Breast epithelium (tissue), 4 donors: ENCODE data around the gene ADGRG1. TPM values are rescaled to one million over a fixed set of nuclear protein-coding genes. Genes with fewer than 3 reads are reported as not detected.

Experiments used
- DNase-seq, 2 donors: peaks; one replicate each; pipeline ENCODE4 v3.0.0-alpha.2; 2019; ENCODE audit warnings: low spot score in 2 of 2
- H3K27ac ChIP-seq, 2 donors: fragments of 200-600 bp; sonication (generic) in 1 of 2; one replicate each; pipeline ENCODE4 v1.5.1; 2016 to 2019; ENCODE audit warnings: mild to moderate bottlenecking in 1 of 2
- H3K27me3 ChIP-seq, 2 donors: fragments of 200-600 bp; sonication (generic) in 1 of 2; one replicate each; pipeline versions ENCODE4 v1.5.1 to v1.6.0; 2017 to 2019; ENCODE audit warnings: control low read depth in 1 of 2, mild to moderate bottlenecking in 1 of 2
- H3K36me3 ChIP-seq: fragments of 200-600 bp; one replicate; pipeline ENCODE4 v1.5.1; 2019
- H3K4me1 ChIP-seq, 2 donors: fragments of 200-600 bp; sonication (generic); one replicate each; pipeline ENCODE4 v1.5.1; 2016 to 2019; ENCODE audit warnings: control low read depth in 1 of 2
- H3K4me3 ChIP-seq, 3 donors: fragments of 200-600 bp; sonication (generic); 1 replicate in 2 of 3; 2 replicates in 1 of 3; pipeline ENCODE4 v1.5.1; 2016 to 2019; ENCODE audit warnings: mild to moderate bottlenecking in 3 of 3, moderate library complexity in 2 of 3
- H3K9me3 ChIP-seq, 2 donors: fragments of 200-600 bp; sonication (generic) in 1 of 2; one replicate each; pipeline ENCODE4 v1.5.1; 2016 to 2019; ENCODE audit warnings: control low read depth in 1 of 2
- CTCF ChIP-seq, 3 donors: fragments of 450-650 bp; IDR thresholded peaks; one replicate each; pipeline ENCODE4 v1.5.1; 2016 to 2017; ENCODE audit warnings: antibody characterized with exemption in 3 of 3, mild to moderate bottlenecking in 3 of 3, moderate library complexity in 3 of 3
- POLR2A ChIP-seq: fragments of 450-650 bp; IDR thresholded peaks from one replicate; pipeline ENCODE4 v1.6.1; 2016; ENCODE audit warnings: antibody characterized with exemption, mild to moderate bottlenecking, moderate library complexity
- POLR2AphosphoS5 ChIP-seq, 3 donors: sonication (generic); formaldehyde crosslinking; IDR thresholded peaks; one replicate each; pipeline ENCODE4 v1.6.1; 2017; ENCODE audit warnings: antibody characterized with exemption in 3 of 3
- intact Hi-C: fragments of 100-400 bp; cut with DNase I; formaldehyde crosslinking; loops from one replicate; pipeline ENCODE4 v1.15.1; 2023; ENCODE audit warnings: low total_unique reads
- total RNA-seq, 3 donors: library from RNA; depleted of rRNA; stranded (reverse); fragments of >200 nt; gene quantifications; one replicate each; pipeline ENCODE4 v1.1.0, GENCODE V29; 2016

The ADGRG1 gene
- total RNA-seq, 3 donors from 2014 or later = 9.4 to 54.1 (median 34.0) TPM

- intact Hi-C loops = no loop called here
- Histone ChIP-seq H3K36me3 (no peaks in the 10 kb centered on the region), H3K27me3 (no peaks in the 10 kb centered on the region), H3K4me1 (no peaks in the 10 kb centered on the region), H3K4me3 (no peak overlapping the region), H3K9me3 (no peaks in the 10 kb centered on the region), H3K27ac (no peak overlapping the region)
- DNase-seq = no peak
- TF ChIP-seq POLR2AphosphoS5 (IDR thresholded peaks at IDR 0.05) (no peak), CTCF (IDR thresholded peaks at IDR 0.05) (no peak), POLR2A (no peak)
Measured at GRCh38 chr16:57656342-57656955, 28.0 kb downstream of the ADGRG1 start.

- Histone ChIP-seq H3K27me3 (no peaks in the 10 kb centered on the region), H3K36me3 (no peaks in the 10 kb centered on the region), H3K4me3 (no peak overlapping the region), H3K27ac (no peak overlapping the region), H3K4me1 (no peaks in the 10 kb centered on the region), H3K9me3 (no peaks in the 10 kb centered on the region)
- intact Hi-C loops = no loop called here
- DNase-seq = no peak
- no peak for TF ChIP-seq POLR2AphosphoS5 (IDR thresholded peaks at IDR 0.05)
- TF ChIP-seq CTCF (IDR thresholded peaks at IDR 0.05) = no peak
- no peak for TF ChIP-seq POLR2A
Measured at GRCh38 chr16:57657228-57657627, 28.8 kb downstream of the ADGRG1 start.

DNA sequence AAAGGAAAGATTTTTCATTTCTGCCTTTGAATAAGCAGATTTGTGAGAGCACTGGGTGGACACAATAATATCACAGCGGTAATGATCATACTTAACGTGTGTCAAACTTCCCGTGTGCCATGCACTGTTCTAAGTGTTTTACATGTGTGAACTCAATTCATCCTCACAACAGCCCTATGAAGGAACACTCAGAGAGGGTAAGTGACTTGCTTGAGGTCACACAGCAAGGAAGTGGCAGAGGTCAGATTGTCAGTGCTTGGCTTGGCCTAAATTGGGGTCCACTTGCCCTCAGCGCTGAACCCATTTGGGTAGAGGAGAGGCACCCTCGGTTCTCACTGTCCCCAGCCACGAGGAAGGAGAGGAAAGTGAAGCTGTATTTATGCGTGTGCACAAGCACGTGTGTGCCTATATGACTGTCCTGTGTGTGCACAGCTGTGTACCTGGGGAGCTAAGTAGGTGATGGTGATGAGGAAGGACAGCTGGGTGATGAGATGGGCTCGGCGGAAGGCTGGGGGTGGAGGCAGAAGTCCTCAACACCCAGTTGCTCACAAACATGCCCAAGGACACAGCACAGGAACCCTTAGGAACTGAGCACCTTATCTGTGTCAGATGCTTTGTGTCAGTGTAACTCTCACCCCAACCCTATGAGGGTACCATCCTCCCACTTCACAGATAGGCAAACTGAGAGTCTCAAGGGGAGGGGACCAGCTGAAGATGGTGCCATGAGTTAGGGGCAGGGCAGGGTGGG lies 29.9 kb downstream of the ADGRG1 start:
- no peaks in the 10 kb centered on the region for H3K4me1 ChIP-seq
- H3K9me3 ChIP-seq = no peaks in the 10 kb centered on the region
- DNase-seq = no peak
- TF ChIP-seq POLR2A (no peak), POLR2AphosphoS5 (IDR thresholded peaks at IDR 0.05) (no peak), CTCF (IDR thresholded peaks at IDR 0.05) (no peak)
- H3K27me3 ChIP-seq = no peaks in the 10 kb centered on the region
- no peak overlapping the region for H3K27ac ChIP-seq
- intact Hi-C loops = no loop called here
- H3K36me3 ChIP-seq = no peaks in the 10 kb centered on the region
- no peak overlapping the region for H3K4me3 ChIP-seq

DNA sequence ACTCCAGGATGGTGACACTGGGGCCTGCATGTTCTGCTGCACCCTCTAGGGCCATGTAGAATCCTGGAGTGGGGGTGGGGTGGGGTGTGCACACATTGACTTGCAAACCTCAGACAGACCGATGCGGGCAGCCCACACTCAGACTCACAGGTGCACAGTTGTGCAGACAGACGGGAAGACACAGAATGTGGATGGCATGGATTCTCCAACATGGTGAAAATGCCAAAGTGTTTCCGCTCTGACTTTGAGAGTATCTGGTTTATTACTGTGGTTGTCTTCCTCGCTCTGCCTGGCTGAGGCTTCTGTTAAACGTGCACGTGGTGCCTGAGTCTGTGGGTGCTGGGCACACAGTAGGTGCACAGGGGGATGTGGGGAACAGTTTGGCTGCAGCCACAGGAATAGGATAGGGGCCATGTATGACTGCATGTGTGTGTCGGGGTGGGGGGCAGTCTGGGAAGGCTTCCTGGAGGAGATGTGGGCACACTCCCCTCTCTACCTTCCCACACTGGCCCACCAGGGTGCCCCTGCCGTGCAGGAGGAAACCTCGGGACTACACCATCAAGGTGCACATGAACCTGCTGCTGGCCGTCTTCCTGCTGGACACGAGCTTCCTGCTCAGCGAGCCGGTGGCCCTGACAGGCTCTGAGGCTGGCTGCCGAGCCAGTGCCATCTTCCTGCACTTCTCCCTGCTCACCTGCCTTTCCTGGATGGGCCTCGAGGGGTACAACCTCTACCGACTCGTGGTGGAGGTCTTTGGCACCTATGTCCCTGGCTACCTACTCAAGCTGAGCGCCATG lies 30.6 kb downstream of the ADGRG1 start:
- DNase-seq = no peak
- H3K4me3 ChIP-seq = no peak overlapping the region
- TF ChIP-seq POLR2AphosphoS5 (IDR thresholded peaks at IDR 0.05) (no peak), POLR2A (no peak), CTCF (IDR thresholded peaks at IDR 0.05) (no peak)
- H3K27ac ChIP-seq = no peak overlapping the region
- intact Hi-C loops = no loop called here
- H3K4me1 ChIP-seq = no peaks in the 10 kb centered on the region
- H3K9me3 ChIP-seq = no peaks in the 10 kb centered on the region
- no peaks in the 10 kb centered on the region for H3K36me3 ChIP-seq
- H3K27me3 ChIP-seq = no peaks in the 10 kb centered on the region
